Esophagus squamous epithelium (tissue), 5 donors: ENCODE data around the gene CPLX4. TPM values are rescaled to one million over a fixed set of nuclear protein-coding genes. Genes with fewer than 3 reads are reported as not detected.

Source experiments
- DNase-seq: peaks from one replicate; lab custom pipeline; 2025; lab: John Stamatoyannopoulos, UW
- H3K27ac ChIP-seq, 4 donors: fragments of 200-600 bp; sonication (generic); one replicate each; pipeline ENCODE4 v1.5.1; 2016 to 2019; ENCODE audit warnings: mild to moderate bottlenecking in 1 of 4
- H3K27me3 ChIP-seq, 4 donors: fragments of 200-600 bp; sonication (generic); 1 replicate in 3 of 4; 2 replicates in 1 of 4; pipeline versions ENCODE4 v1.5.1 to v1.6.0; 2017 to 2021; ENCODE audit warnings: antibody characterized with exemption in 1 of 4
- H3K36me3 ChIP-seq, 3 donors: fragments of 200-600 bp; sonication (generic); one replicate each; pipeline ENCODE4 v1.5.1; 2016 to 2019
- H3K4me1 ChIP-seq, 3 donors: fragments of 200-600 bp; sonication (generic); one replicate each; pipeline ENCODE4 v1.5.1; 2017 to 2019
- H3K4me3 ChIP-seq, 4 donors: fragments of 200-600 bp; sonication (generic); 1 replicate in 3 of 4; 2 replicates in 1 of 4; pipeline ENCODE4 v1.5.1; 2016 to 2019; ENCODE audit warnings: mild to moderate bottlenecking in 2 of 4, moderate library complexity in 1 of 4
- H3K9me3 ChIP-seq, 3 donors: fragments of 200-600 bp; sonication (generic); one replicate each; pipeline ENCODE4 v1.5.1; 2016 to 2019
- CTCF ChIP-seq, 6 experiments: fragments of 450-650 bp in 4 of 6; fragments of 200-600 bp in 2 of 6; sonication (generic) in 2 of 6; IDR thresholded peaks; one replicate each; pipeline ENCODE4 v1.5.1; 2016 to 2019; ENCODE audit warnings: antibody characterized with exemption in 6 of 6, mild to moderate bottlenecking in 4 of 6, moderate library complexity in 4 of 6
- POLR2A ChIP-seq, 4 donors: fragments of 450-650 bp; IDR thresholded peaks; one replicate each; pipeline ENCODE4 v1.6.1; 2017; ENCODE audit warnings: antibody characterized with exemption in 4 of 4, mild to moderate bottlenecking in 4 of 4, moderate library complexity in 3 of 4
- whole genome bisulfite sequencing, 2 donors: methylation state at CpG; one replicate each; pipeline ENCODE4 v1.1.5; 2018; 5-methylcytosine and 5-hydroxymethylcytosine counted together
- intact Hi-C: fragments of 100-400 bp; cut with DNase I; formaldehyde crosslinking; loops from one replicate; pipeline ENCODE4 v1.15.0; 2022
- total RNA-seq, 4 donors: library from RNA; depleted of rRNA; stranded (reverse); fragments of >200 nt; gene quantifications; one replicate each; pipeline ENCODE4 v1.1.0, GENCODE V29; 2016
- donor health status: DM: yes; HTN: yes; CAD: no.

The CPLX4 gene
- total RNA-seq, 4 donors from 2014 or later = 0.31 TPM; not detected in 3

DNA sequence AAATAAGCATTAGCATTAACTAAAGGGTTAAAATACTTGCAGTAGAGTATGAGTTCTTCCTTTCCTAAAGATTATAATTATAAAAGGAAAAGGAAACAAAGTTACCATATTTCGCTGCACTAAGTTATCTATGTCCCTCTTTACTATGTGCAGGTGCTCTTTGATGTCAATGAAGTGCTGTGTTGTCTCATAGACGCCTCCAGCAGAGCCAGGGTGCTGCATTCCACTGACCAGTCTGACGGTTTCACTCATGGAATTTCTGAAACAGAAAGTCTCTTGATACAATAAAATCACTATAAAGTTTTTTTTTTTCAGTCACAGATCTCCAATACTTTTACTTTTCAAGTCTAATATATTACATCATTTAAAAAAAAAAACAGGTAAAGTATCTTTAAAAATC is 14.5 kb upstream of the CPLX4 start:
- intact Hi-C loops = no loop called here
- TF ChIP-seq POLR2A (IDR thresholded peaks at IDR 0.05) (no peak), CTCF (IDR thresholded peaks at IDR 0.05) (no peak)
- 84 to 95% methylated on average over 3 of the region's 3 CpGs for WGBS, 2 donors
- H3K4me1 ChIP-seq = no peaks in the 10 kb centered on the region
- H3K36me3 ChIP-seq = peaks cover 0 to 100% (median 15%) of the 10 kb centered on the region in 3 donors
- H3K4me3 ChIP-seq = no peak overlapping the region
- DNase-seq = no peak
- no peaks in the 10 kb centered on the region for H3K9me3 ChIP-seq
- no peak overlapping the region for H3K27ac ChIP-seq
- no peaks in the 10 kb centered on the region for H3K27me3 ChIP-seq

DNA sequence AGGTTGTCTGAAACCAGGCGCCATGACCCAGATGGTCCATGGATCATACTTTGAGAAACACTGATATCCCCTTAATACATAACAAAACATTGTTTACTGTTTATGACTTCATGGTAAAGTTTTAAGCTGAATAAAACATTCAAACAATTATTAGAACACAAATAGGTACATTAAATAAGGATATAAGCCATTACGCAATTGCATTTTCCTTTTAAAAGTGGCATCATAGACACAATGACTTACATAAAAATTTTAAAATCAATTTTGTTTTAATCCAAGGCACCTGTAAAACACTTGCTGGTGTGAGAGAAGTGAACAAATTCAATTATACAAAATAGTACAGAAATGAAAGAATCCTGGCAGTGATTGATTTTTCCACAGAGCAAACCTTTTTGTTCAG is 10.2 kb upstream of the CPLX4 start:
- intact Hi-C loops = no loop called here
- WGBS, 2 donors = 94 to 100% methylated on average over 2 of the region's 2 CpGs
- H3K27ac ChIP-seq = no peak overlapping the region
- TF ChIP-seq POLR2A (IDR thresholded peaks at IDR 0.05) (no peak), CTCF (IDR thresholded peaks at IDR 0.05) (no peak)
- no peaks in the 10 kb centered on the region for H3K4me1 ChIP-seq
- H3K36me3 ChIP-seq = peaks cover 0 to 80% (median 14%) of the 10 kb centered on the region in 3 donors
- H3K4me3 ChIP-seq = no peak overlapping the region
- no peaks in the 10 kb centered on the region for H3K9me3 ChIP-seq
- H3K27me3 ChIP-seq = no peaks in the 10 kb centered on the region
- no peak for DNase-seq

DNA sequence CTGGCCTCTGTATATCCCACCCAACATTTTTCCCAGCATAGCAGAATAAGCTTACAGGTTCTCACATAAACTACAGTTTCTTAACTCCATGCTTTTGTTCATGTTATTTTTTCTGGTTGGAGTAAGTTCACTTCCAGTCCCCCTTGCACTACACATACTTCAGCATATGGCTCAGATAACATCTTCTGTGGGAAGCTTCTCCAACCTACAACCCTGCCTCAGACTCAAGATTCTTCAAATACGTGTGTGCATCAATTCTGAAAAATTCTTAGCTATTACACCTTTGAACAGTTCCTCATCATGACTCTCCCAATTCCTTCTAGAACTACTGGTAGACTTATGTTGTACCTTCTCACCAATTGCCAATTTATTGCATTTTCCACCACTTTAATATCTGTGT is 7.5 kb upstream of the CPLX4 start:
- intact Hi-C loops = no loop called here
- WGBS, 2 donors = 100% methylated on average over 1 of the region's 1 CpG
- Histone ChIP-seq H3K27me3 (no peaks in the 10 kb centered on the region), H3K4me3 (no peak overlapping the region), H3K4me1 (no peaks in the 10 kb centered on the region), H3K36me3 (peaks cover 0 to 53% (median 9%) of the 10 kb centered on the region in 3 donors), H3K27ac (no peak overlapping the region), H3K9me3 (no peaks in the 10 kb centered on the region)
- DNase-seq = no peak
- TF ChIP-seq POLR2A (IDR thresholded peaks at IDR 0.05) = no peak
- no peak for TF ChIP-seq CTCF (IDR thresholded peaks at IDR 0.05)

DNA sequence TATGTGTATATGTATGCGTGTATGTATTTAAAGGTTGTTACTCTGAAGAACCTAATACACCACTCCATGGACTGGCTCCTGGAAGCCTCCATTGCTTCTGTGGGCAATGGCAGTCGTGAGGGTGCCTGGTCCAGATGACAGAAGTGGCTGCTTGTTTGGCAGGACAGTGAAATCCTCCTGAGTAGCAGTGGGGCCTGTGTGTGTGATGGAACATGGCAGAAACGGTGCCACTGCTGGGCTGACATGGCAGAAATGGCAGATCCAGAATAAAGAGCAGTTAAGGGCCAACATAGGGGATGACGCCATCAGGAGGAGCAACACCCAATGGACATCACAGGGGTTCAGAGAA is 6.1 kb upstream of the CPLX4 start:
- H3K9me3 ChIP-seq = no peaks in the 10 kb centered on the region
- H3K36me3 ChIP-seq = peaks cover 0 to 39% (median 3%) of the 10 kb centered on the region in 3 donors
- H3K27me3 ChIP-seq = no peaks in the 10 kb centered on the region
- no peak for DNase-seq
- no peak overlapping the region for H3K27ac ChIP-seq
- WGBS, 2 donors = 82 to 93% methylated on average over 4 of the region's 4 CpGs
- no peaks in the 10 kb centered on the region for H3K4me1 ChIP-seq
- H3K4me3 ChIP-seq = no peak overlapping the region
- intact Hi-C loops = no loop called here
- TF ChIP-seq POLR2A (IDR thresholded peaks at IDR 0.05) (no peak), CTCF (IDR thresholded peaks at IDR 0.05) (no peak)

DNA sequence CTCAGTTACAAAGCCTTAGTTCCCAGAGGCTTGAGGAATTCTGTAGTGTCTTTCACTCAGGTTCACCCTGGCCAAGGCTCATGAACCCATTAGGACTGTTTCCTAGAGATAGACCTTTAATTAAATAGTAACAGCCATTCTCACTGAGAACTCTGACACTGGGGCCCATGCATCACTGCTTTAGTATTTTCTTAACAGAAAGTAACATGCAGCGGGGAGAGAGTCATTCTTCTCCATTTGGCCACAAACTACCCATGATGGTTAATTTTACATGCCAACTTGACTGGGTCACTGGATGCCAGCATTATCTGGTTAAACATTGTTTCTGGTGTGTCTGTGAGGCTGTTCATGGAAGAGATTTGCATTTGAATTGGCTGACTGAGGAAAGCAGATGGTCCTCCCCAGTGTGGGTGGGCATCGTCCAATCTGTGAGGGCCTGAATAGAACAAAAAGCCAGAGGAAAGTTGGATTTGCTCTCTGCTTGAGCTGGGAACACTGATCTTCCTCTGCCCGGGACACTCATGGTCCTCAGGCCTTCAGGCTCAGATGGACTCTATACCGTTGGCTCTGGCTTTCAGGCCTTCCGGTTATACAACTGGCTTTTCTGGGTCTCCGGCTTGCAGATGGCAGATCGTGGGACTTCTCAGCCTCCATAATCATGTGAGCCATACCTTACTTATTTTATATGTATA is 5.6 kb upstream of the CPLX4 start:
- 92 to 94% methylated on average over 7 of the region's 7 CpGs for WGBS, 2 donors
- Histone ChIP-seq H3K36me3 (peaks cover 0 to 34% (median 3%) of the 10 kb centered on the region in 3 donors), H3K9me3 (no peaks in the 10 kb centered on the region), H3K27ac (no peak overlapping the region), H3K4me1 (no peaks in the 10 kb centered on the region), H3K4me3 (no peak overlapping the region), H3K27me3 (no peaks in the 10 kb centered on the region)
- intact Hi-C loops = no loop called here
- TF ChIP-seq CTCF (IDR thresholded peaks at IDR 0.05) (no peak), POLR2A (IDR thresholded peaks at IDR 0.05) (no peak)
- DNase-seq = no peak
